Thyroid gland (tissue), 4 donors: ENCODE measurements around the gene GSTA3.

Experiments
- POLR2A ChIP-seq, 2 donors: fragments of 450-650 bp; IDR thresholded peaks; one replicate each; pipeline ENCODE4 v1.6.1; 2017; ENCODE audit warnings: antibody characterized with exemption in 2 of 2, mild to moderate bottlenecking in 2 of 2, moderate library complexity in 1 of 2
- TF ChIP-seq, protein P1 (sequence below), 6 experiments: fragments of 200-600 bp in 3 of 6; fragments of 450-650 bp in 3 of 6; sonication (generic) in 3 of 6; IDR thresholded peaks; one replicate each; pipeline ENCODE4 v1.5.1; 2016 to 2019; ENCODE audit warnings: antibody characterized with exemption in 6 of 6, mild to moderate bottlenecking in 2 of 6, inconsistent platforms in 1 of 6, moderate library complexity in 1 of 6

DNA sequence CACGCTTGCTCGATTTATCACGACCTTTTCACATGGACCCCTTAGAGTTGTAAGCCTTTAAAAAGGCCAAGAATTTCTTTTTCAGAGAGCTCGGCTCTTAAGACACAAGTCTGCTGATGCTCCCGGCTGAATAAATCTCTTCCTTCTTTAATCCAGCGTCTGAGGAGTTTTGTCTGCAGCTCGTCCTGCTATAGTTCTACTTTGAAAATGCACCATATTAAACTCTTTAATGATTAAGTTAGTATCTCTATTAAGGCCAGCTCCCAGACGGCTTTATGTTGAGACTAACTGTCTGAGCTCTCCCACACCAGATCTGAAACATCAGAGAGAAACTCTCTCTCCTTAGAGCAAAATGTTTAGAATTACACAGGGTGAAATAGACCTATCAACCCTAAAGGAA, 18.0 kb upstream of the GSTA3 start:
- TF ChIP-seq, protein P1, sequence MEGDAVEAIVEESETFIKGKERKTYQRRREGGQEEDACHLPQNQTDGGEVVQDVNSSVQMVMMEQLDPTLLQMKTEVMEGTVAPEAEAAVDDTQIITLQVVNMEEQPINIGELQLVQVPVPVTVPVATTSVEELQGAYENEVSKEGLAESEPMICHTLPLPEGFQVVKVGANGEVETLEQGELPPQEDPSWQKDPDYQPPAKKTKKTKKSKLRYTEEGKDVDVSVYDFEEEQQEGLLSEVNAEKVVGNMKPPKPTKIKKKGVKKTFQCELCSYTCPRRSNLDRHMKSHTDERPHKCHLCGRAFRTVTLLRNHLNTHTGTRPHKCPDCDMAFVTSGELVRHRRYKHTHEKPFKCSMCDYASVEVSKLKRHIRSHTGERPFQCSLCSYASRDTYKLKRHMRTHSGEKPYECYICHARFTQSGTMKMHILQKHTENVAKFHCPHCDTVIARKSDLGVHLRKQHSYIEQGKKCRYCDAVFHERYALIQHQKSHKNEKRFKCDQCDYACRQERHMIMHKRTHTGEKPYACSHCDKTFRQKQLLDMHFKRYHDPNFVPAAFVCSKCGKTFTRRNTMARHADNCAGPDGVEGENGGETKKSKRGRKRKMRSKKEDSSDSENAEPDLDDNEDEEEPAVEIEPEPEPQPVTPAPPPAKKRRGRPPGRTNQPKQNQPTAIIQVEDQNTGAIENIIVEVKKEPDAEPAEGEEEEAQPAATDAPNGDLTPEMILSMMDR (IDR thresholded peaks at IDR 0.05), result no peak
- TF ChIP-seq POLR2A (IDR thresholded peaks at IDR 0.05), result no peak
